Measurements from ENCODE around the gene SLC2A6. TPM values are rescaled to one million over a fixed set of nuclear protein-coding genes. Genes with fewer than 3 reads are reported as not detected.

Gene SLC2A6
- total and polyA plus RNA-seq, 2 of the 8 experiments (the other 6 are each of a cell fraction or from before 2014, with no cell fraction given) = 16.6 to 17.8 TPM

DNA sequence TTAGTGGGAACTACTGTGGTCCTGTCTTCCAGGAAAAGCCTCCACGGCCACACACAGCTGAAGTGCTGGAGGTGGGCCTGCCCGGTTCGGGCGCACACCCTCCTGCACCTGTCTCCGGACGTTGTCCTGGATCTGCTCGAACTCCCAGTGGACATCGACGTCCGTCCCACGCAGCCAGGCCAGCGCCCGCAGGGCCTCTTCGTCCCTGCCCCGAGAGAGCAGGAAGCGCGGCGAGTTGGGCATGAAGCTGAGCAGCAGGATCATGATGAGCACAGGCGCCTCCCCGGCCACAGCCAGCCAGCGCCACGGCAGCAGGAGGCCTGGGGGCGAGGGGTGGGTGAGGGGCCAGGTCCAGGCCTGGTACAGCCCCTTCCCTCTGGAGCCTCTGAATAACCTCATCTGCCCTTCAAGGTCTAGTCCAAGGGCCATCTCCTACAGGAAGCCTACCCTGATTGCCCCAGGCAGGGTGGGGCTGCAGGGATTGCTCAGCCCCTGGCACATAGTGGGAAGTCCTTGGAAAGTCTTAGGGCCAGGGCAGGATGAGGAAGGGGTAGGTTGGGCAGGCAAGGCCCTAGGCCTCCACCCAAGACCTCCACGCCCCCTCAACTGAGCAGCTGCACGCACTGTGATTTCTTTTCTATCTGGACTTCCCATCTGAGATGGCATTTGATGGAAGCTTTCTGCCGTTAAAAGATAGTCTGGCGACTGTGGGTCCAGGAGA, 3.4 kb downstream of the SLC2A6 start (continued):
- TF ChIP-seq CHD7 (IDR thresholded peaks at IDR 0.05; ENCODE audit: insufficient replicate concordance, low read length) (no peak), POLR2AphosphoS5 (IDR thresholded peaks at IDR 0.05; ENCODE audit: low read depth, low read length) (no peak), RBBP5 (IDR thresholded peaks at IDR 0.05; ENCODE audit: borderline replicate concordance, low read depth, low read length) (no peak), TEAD4 (IDR thresholded peaks at IDR 0.05; ENCODE audit: low read depth, low read length) (no peak), SP2 (IDR thresholded peaks at IDR 0.05; ENCODE audit: low read length) (no peak), CBX5 (IDR thresholded peaks at IDR 0.05; ENCODE audit: low read depth, low read length) (no peak), SIN3A (conservative IDR thresholded peaks at IDR 0.05 in 1 of 2, IDR thresholded peaks at IDR 0.05 in 1 of 2; ENCODE audit: low read depth in 1 of 2, low read length in 2 of 2) (no peak), GTF2F1 (IDR thresholded peaks at IDR 0.05; ENCODE audit: borderline replicate concordance, low read depth, low read length) (no peak), ASH2L (IDR thresholded peaks at IDR 0.05; ENCODE audit: low read length) (no peak)
